ENCODE results near the gene CABS1. TPM values are rescaled to one million over a fixed set of nuclear protein-coding genes. Genes with fewer than 3 reads are reported as not detected.

Gene CABS1
- total RNA-seq, result not detected

DNA sequence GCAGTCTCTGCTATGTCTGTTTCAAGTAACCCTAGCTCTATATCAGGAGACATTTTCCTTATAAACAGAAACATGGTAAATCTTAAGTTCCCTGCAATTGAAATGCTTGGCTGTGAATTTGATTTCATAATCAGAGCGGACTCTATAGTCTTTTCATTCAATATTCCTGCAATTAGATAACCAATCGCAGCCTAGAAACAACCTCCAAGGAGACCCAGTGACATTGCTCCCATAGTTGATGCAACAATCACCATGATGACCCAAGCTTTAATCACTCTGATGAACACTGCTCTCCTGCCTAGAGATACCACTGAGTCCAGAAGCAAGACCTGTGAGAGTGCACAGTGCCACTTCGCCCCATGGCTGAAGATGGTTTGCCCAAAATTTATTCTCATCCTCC is at the start of gene CABS1:
Gene CABS1 (plus strand): TSS at position 301 of the 400 bp plus-strand sequence. CDS start 59 bp downstream, at position 360.
- Mint-ChIP-seq H3K4me1 (ENCODE audit: low read depth) (no peaks in the 10 kb centered on the region), H3K36me3 (ENCODE audit: low read depth) (no peaks in the 10 kb centered on the region), H3K27me3 (ENCODE audit: low read depth) (no peaks in the 10 kb centered on the region), H3K4me3 (no peak within 1 kb of the TSS), H3K9me3 (ENCODE audit: insufficient read depth) (no peaks in the 10 kb centered on the region), H3K27ac (no peak within 1 kb of the TSS)
- ATAC-seq (no peak), DNase-seq (no peak)
- POLR2A ChIA-PET, result no interaction called here
- CTCF ChIA-PET, result interaction anchor here (1.4 kb wide), 1 partner anchor 11 kb away, joined by 3 read pairs; no protein-coding TSS in a partner anchor

DNA sequence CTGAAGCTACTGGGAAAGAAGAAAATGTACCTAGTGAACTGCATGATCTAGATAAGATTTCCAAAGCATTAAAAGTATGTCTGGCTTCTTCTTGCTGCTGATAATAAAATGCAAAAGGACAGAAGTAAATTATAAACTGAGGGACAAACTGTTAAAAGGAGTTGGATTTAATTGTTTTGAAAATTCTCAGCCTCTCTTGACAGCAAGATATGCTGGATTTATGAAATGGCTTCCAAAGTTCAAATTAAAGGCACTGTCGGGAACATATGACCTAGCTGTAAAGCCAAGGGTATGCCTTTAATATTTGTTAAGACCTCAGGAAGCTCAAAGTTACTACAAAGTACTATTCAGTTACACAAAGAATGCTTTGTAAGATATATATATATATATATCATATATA is 46.1 kb upstream of the CABS1 start:
- ChIA-PET CTCF (no interaction called here), POLR2A (no interaction called here)
- no peak for ATAC-seq
- no peaks in the 10 kb centered on the region for H3K27me3 Mint-ChIP-seq (ENCODE audit: low read depth)
- H3K27ac Mint-ChIP-seq, result no peak overlapping the region
- H3K36me3 Mint-ChIP-seq (ENCODE audit: low read depth), result no peaks in the 10 kb centered on the region
- no peak overlapping the region for H3K4me3 Mint-ChIP-seq
- H3K9me3 Mint-ChIP-seq (ENCODE audit: insufficient read depth), result no peaks in the 10 kb centered on the region
- H3K4me1 Mint-ChIP-seq (ENCODE audit: low read depth), result no peaks in the 10 kb centered on the region
- DNase-seq, result no peak

DNA sequence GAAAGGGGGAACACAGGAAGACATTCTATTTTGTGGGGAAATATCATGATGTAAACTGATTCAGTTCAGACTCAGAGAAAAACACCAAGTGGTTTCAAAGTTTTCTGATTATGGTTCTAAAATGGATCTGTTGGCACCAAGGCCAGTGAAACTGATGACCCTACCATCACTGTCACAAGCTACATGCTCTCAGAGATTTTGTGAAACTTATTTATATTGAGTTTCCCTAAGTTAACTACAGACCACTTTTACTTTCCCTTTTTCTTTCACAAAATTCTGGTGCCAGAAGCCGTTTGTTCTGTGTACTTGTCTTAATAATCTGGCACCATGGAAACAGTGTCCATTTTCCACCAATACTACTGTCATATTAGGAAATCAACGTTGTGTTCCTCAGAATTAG is 43.4 kb upstream of the CABS1 start:
- H3K9me3 Mint-ChIP-seq (ENCODE audit: insufficient read depth), result no peaks in the 10 kb centered on the region
- H3K4me3 Mint-ChIP-seq, result no peak overlapping the region
- no peaks in the 10 kb centered on the region for H3K27me3 Mint-ChIP-seq (ENCODE audit: low read depth)
- H3K4me1 Mint-ChIP-seq (ENCODE audit: low read depth), result no peaks in the 10 kb centered on the region
- DNase-seq, result no peak
- no peak for ATAC-seq
- H3K36me3 Mint-ChIP-seq (ENCODE audit: low read depth), result no peaks in the 10 kb centered on the region
- no peak overlapping the region for H3K27ac Mint-ChIP-seq
- CTCF ChIA-PET, result no interaction called here
- POLR2A ChIA-PET, result no interaction called here

DNA sequence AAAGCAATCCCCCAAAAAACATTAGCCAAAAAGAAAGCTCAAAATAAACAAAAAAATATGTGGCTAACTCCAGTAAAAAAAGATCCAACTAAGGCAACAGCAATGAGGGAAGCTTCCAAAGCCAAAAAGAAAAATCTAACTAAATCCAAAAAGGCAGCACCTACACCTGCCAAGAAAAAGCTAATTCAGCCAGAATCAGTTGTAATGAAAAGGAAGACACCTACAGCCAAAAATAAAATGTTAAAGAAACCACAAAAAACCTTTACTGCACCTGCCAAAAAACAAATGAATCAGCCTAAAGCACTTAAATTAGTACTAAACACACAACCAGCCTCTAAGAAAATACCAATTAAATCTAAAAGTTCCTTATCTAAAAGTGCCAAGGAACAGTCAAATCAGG is 37.2 kb upstream of the CABS1 start:
- H3K36me3 Mint-ChIP-seq (ENCODE audit: low read depth), result no peaks in the 10 kb centered on the region
- no peaks in the 10 kb centered on the region for H3K9me3 Mint-ChIP-seq (ENCODE audit: insufficient read depth)
- H3K4me3 Mint-ChIP-seq, result no peak overlapping the region
- H3K27me3 Mint-ChIP-seq (ENCODE audit: low read depth), result no peaks in the 10 kb centered on the region
- no peak overlapping the region for H3K27ac Mint-ChIP-seq
- DNase-seq (no peak), ATAC-seq (no peak)
- H3K4me1 Mint-ChIP-seq (ENCODE audit: low read depth), result no peaks in the 10 kb centered on the region
- POLR2A ChIA-PET, result no interaction called here
- CTCF ChIA-PET, result no interaction called here

DNA sequence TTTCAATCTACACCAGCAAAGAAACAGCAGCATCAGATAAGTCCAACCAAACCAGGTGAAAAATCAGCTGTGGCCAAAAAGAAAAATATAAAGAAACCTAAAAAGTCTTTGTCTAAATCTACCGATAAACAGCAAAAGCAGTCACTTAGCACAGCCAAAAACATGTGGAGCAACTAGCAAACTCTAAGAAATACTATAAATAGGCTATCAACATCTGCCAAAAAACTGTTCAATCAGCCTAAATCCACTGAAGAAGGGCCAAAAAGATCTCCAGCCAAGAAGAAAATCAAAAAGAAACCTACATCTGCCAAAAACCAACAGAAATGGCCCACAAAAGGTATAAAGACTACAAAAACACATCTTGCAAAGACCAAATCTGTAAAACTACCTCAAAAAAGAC is 36.7 kb upstream of the CABS1 start:
- no peak for ATAC-seq
- Mint-ChIP-seq H3K4me1 (ENCODE audit: low read depth) (no peaks in the 10 kb centered on the region), H3K27me3 (ENCODE audit: low read depth) (no peaks in the 10 kb centered on the region), H3K36me3 (ENCODE audit: low read depth) (no peaks in the 10 kb centered on the region), H3K4me3 (no peak overlapping the region), H3K9me3 (ENCODE audit: insufficient read depth) (no peaks in the 10 kb centered on the region), H3K27ac (no peak overlapping the region)
- no peak for DNase-seq
- ChIA-PET CTCF (no interaction called here), POLR2A (no interaction called here)

DNA sequence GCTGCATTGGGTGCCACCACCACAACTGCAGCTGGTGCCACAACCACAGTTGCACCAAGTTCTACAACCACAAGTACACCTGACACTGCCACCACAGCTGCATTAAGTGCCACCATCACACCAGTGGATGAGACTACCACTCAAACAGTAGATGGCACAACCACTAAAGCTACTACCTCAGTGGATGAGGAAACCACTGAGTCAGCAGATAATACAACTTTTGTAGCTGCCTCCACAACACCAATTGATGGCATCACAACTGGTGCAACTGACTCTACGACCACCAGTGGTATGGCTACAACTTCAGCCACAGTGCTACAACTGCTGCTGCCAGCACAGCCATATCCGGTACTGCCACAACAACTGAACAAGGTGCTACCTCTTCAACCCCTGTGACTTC is 35.1 kb upstream of the CABS1 start:
- Mint-ChIP-seq H3K4me1 (ENCODE audit: low read depth) (no peaks in the 10 kb centered on the region), H3K27me3 (ENCODE audit: low read depth) (no peaks in the 10 kb centered on the region), H3K4me3 (no peak overlapping the region), H3K27ac (no peak overlapping the region), H3K9me3 (ENCODE audit: insufficient read depth) (no peaks in the 10 kb centered on the region), H3K36me3 (ENCODE audit: low read depth) (no peaks in the 10 kb centered on the region)
- no peak for ATAC-seq
- CTCF ChIA-PET, result no interaction called here
- no peak for DNase-seq
- POLR2A ChIA-PET, result no interaction called here

DNA sequence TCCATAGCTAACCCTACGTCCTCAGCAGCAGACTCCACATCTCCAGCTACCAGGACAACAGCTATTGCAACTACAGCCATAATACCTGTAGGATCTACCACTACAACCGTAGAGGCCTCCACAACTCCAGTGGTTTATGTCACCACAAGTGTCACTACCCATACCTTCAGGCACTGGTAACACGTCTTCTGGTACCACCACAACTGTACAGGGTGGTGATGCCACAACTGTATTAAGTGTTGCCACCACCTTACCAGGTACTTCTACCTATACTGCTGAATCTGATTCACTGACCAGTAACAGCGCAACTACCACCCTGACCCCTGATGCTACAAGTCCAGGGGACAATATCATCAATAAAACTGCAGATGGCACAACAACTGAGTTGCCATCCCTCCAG is 34.6 kb upstream of the CABS1 start:
- no peak for ATAC-seq
- Mint-ChIP-seq H3K27me3 (ENCODE audit: low read depth) (no peaks in the 10 kb centered on the region), H3K4me3 (no peak overlapping the region), H3K9me3 (ENCODE audit: insufficient read depth) (no peaks in the 10 kb centered on the region), H3K4me1 (ENCODE audit: low read depth) (no peaks in the 10 kb centered on the region), H3K36me3 (ENCODE audit: low read depth) (no peaks in the 10 kb centered on the region), H3K27ac (no peak overlapping the region)
- DNase-seq, result no peak
- CTCF ChIA-PET, result no interaction called here
- POLR2A ChIA-PET, result no interaction called here

DNA sequence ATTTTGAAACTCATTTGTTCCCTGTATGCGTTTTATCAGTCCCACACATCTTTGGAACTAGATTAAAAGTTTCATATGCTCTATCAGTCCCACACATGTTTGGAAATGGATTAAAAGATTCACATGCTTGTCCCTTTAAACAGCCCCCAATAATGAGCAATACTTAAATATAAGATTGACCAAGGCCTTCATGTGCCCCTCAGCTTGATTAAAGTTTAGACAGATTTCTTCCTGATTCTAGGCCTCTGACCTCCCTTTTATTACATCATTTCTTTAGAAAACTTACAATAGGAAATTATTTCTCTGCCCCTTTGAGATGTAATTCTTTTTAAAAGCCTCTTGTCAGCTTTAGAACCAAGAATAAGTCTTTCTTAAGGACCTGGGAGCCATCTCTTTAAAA is 31.7 kb upstream of the CABS1 start:
- Mint-ChIP-seq H3K36me3 (ENCODE audit: low read depth) (no peaks in the 10 kb centered on the region), H3K4me3 (no peak overlapping the region), H3K27ac (no peak overlapping the region), H3K9me3 (ENCODE audit: insufficient read depth) (no peaks in the 10 kb centered on the region), H3K4me1 (ENCODE audit: low read depth) (no peaks in the 10 kb centered on the region), H3K27me3 (ENCODE audit: low read depth) (no peaks in the 10 kb centered on the region)
- ChIA-PET CTCF (no interaction called here), POLR2A (no interaction called here)
- DNase-seq (no peak), ATAC-seq (no peak)

DNA sequence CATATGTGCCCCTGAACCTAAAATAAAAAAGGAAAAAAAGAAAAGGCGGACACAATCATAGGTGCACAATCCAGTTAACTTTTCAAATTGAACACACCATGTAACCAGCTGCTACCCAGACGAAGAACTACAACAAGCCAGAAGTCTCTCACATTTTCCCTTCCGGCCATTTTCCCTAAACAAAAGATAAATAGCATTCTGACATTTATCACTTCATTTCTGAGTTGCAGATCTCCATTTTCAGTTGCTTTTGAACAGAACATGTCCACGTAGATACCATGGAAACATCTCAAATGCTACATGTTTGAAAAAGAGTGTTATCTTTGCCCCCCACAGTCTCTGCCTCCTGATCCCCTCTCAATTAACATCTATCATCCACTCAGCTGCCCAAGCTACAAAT is 29.2 kb upstream of the CABS1 start:
- ChIA-PET CTCF (no interaction called here), POLR2A (no interaction called here)
- Mint-ChIP-seq H3K9me3 (ENCODE audit: insufficient read depth) (no peaks in the 10 kb centered on the region), H3K27ac (no peak overlapping the region), H3K27me3 (ENCODE audit: low read depth) (no peaks in the 10 kb centered on the region), H3K4me3 (no peak overlapping the region), H3K4me1 (ENCODE audit: low read depth) (no peaks in the 10 kb centered on the region), H3K36me3 (ENCODE audit: low read depth) (no peaks in the 10 kb centered on the region)
- ATAC-seq, result no peak
- no peak for DNase-seq

DNA sequence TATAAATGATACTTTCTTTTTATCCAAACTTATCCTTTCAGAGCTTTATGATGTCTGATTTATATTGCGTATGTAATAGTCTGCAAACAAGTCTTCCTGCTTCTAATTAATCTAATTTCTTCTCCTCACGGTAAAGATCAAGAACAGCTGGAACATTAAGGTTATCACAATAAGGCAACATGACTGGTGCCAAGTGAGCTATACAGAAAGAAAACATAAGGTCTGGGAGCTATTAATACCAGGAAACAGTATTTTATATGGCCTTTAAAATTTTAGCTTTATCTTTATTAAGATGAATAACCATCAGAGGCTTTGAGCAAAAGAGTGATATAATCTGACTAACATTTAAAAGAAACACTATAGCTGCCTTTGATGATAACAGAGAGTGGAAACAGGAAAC is 28.7 kb upstream of the CABS1 start:
- Mint-ChIP-seq H3K4me3 (no peak overlapping the region), H3K27ac (no peak overlapping the region), H3K27me3 (ENCODE audit: low read depth) (no peaks in the 10 kb centered on the region), H3K4me1 (ENCODE audit: low read depth) (no peaks in the 10 kb centered on the region), H3K9me3 (ENCODE audit: insufficient read depth) (no peaks in the 10 kb centered on the region), H3K36me3 (ENCODE audit: low read depth) (no peaks in the 10 kb centered on the region)
- ChIA-PET POLR2A (no interaction called here), CTCF (no interaction called here)
- DNase-seq (no peak), ATAC-seq (no peak)

DNA sequence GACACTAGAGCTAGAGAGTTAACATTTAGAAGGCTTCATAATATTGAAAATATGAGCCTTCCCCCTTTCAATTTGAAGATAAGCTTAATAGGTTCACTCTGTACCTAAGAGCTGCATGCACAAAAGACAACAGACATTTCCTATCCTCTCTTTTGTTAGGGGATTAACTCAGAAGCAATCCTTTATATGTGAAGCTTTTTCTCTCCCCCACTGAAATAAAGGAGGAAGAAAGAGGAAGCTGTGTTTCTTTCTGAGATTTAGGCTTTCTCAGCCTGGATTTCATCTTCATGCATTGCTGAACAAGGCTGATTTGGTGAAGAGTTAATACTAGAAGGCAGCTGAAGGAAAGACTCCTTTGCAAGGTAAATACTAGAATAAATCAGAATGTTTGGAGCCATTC is 21.0 kb upstream of the CABS1 start:
- CTCF ChIA-PET, result no interaction called here

DNA sequence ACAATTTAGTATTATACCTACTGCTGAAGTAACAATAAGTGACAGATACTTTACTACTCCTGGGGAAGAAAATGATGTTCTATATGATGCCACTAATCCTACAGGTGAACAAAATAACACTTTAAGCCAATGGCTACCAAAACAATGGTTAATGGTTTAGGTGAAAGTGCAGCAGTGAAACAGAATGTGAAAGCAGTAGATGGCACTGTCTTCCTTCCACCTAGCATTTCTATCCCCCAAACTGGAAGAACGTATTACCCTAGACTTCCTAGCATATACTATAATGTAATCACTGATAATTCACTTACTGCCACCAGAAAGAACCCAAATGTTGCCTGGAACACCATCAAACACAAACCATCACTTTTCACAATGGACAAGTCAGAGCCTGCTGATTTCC is 18.9 kb upstream of the CABS1 start:
- no peaks in the 10 kb centered on the region for H3K27me3 Mint-ChIP-seq (ENCODE audit: low read depth)
- H3K9me3 Mint-ChIP-seq (ENCODE audit: insufficient read depth), result no peaks in the 10 kb centered on the region
- H3K27ac Mint-ChIP-seq, result no peak overlapping the region
- no peaks in the 10 kb centered on the region for H3K4me1 Mint-ChIP-seq (ENCODE audit: low read depth)
- ChIA-PET POLR2A (no interaction called here), CTCF (no interaction called here)
- no peaks in the 10 kb centered on the region for H3K36me3 Mint-ChIP-seq (ENCODE audit: low read depth)
- no peak for DNase-seq
- ATAC-seq, result no peak
- H3K4me3 Mint-ChIP-seq, result no peak overlapping the region

More for the DNA sequence above, 21.0 kb upstream of the CABS1 start:
- H3K27me3 Mint-ChIP-seq (ENCODE audit: low read depth), result no peaks in the 10 kb centered on the region
- no peak overlapping the region for H3K4me3 Mint-ChIP-seq
- H3K4me1 Mint-ChIP-seq (ENCODE audit: low read depth), result no peaks in the 10 kb centered on the region
- POLR2A ChIA-PET, result no interaction called here
- DNase-seq (no peak), ATAC-seq (no peak)
- no peak overlapping the region for H3K27ac Mint-ChIP-seq
- no peaks in the 10 kb centered on the region for H3K9me3 Mint-ChIP-seq (ENCODE audit: insufficient read depth)
- H3K36me3 Mint-ChIP-seq (ENCODE audit: low read depth), result no peaks in the 10 kb centered on the region

DNA sequence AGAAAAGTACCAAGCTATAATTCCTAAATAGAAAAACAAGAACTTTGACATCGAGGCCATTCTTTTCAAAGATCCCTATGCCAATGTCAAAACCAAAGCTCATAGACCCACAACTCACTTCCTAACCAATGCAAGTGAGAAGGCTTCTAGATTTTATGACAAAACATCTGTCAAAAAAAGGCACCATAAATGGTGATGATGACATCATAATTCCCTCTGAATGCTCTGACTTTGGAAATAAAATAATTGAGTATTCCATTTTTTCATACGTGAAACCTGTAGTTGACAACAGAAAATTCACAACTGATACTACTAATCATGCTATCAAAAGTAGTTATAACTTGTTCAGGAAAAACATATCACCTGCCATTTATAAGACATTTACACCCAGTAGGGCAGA is 8.7 kb upstream of the CABS1 start:
- Mint-ChIP-seq H3K27ac (no peak overlapping the region), H3K9me3 (ENCODE audit: insufficient read depth) (no peaks in the 10 kb centered on the region), H3K4me1 (ENCODE audit: low read depth) (no peaks in the 10 kb centered on the region), H3K36me3 (ENCODE audit: low read depth) (no peaks in the 10 kb centered on the region), H3K4me3 (no peak overlapping the region), H3K27me3 (ENCODE audit: low read depth) (no peaks in the 10 kb centered on the region)
- CTCF ChIA-PET, result no interaction called here
- POLR2A ChIA-PET, result no interaction called here
- ATAC-seq (no peak), DNase-seq (no peak)

DNA sequence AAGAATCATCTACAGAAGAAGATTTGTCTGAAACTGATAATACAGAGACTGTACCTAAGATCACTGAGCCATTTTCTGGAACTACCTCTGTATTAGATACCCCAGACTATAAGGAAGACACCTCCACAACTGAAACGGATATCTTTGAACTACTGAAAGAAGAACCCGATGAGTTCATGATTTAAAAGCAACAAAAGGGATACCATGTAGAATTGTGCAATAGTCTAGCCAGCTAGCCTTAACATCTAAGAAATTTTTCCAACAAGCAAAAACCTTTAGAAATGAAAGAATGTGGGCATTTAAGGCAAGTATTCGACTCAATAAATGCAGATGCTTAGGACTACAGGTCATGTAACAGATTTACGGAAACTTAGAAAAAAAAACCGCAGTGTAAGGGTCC is 1.3 kb downstream of the CABS1 start:
- no peaks in the 10 kb centered on the region for H3K4me1 Mint-ChIP-seq (ENCODE audit: low read depth)

More for the DNA sequence above, 1.3 kb downstream of the CABS1 start:
- POLR2A ChIA-PET, result no interaction called here
- no peak for DNase-seq
- no peaks in the 10 kb centered on the region for H3K36me3 Mint-ChIP-seq (ENCODE audit: low read depth)
- no peak for ATAC-seq
- no peak overlapping the region for H3K27ac Mint-ChIP-seq
- no peaks in the 10 kb centered on the region for H3K27me3 Mint-ChIP-seq (ENCODE audit: low read depth)
- no peaks in the 10 kb centered on the region for H3K9me3 Mint-ChIP-seq (ENCODE audit: insufficient read depth)
- H3K4me3 Mint-ChIP-seq, result no peak overlapping the region
- CTCF ChIA-PET, result no interaction called here
